Trophoblast cell (in vitro differentiated cells and primary cell): Measurements from ENCODE around the gene KLRF1.

ENCODE experiments used
- DNase-seq, 2 donors: peaks; one replicate each; pipeline ENCODE4 v3.0.0-alpha.2; 2016
- H2AFZ ChIP-seq: 2 replicates; pipeline ENCODE4 v1.6.1; 2013; ENCODE audit warnings: low read length, moderate library complexity, mild to moderate bottlenecking; ENCODE audit not compliant: insufficient read depth, poor library complexity
- H2AK5ac ChIP-seq: 2 replicates; pipeline ENCODE4 v1.6.1; 2013; ENCODE audit warnings: mild to moderate bottlenecking, low read length
- H2BK120ac ChIP-seq: 2 replicates; pipeline ENCODE4 v1.6.1; 2013; ENCODE audit warnings: low read length, mild to moderate bottlenecking, moderate library complexity; ENCODE audit not compliant: insufficient read depth, poor library complexity
- H2BK12ac ChIP-seq: 2 replicates; pipeline ENCODE4 v1.6.1; 2013; ENCODE audit warnings: mild to moderate bottlenecking, low read length, moderate library complexity
- H2BK5ac ChIP-seq: 2 replicates; pipeline ENCODE4 v1.6.1; 2013; ENCODE audit warnings: low read length, low read depth, moderate library complexity, mild to moderate bottlenecking; ENCODE audit not compliant: poor library complexity
- H3K14ac ChIP-seq: 2 replicates; pipeline ENCODE4 v1.6.1; 2013; ENCODE audit warnings: mild to moderate bottlenecking, low read length
- H3K18ac ChIP-seq: 2 replicates; pipeline ENCODE4 v1.6.1; 2013; ENCODE audit warnings: mild to moderate bottlenecking, low read length
- H3K23ac ChIP-seq: 2 replicates; pipeline ENCODE4 v1.6.1; 2013; ENCODE audit warnings: low read length
- H3K27ac ChIP-seq: 2 replicates; pipeline ENCODE4 v1.5.1; 2013; ENCODE audit warnings: low read depth, mild to moderate bottlenecking, inconsistent platforms, low read length, moderate library complexity
- H3K27me3 ChIP-seq: 2 replicates; pipeline ENCODE4 v1.6.1; 2013; ENCODE audit warnings: inconsistent platforms, mild to moderate bottlenecking, low read length, moderate library complexity; ENCODE audit not compliant: insufficient read depth
- H3K36me3 ChIP-seq, 2 experiments: 1 replicate in 1 of 2; 2 replicates in 1 of 2; pipeline ENCODE4 v1.6.1; 2013; ENCODE audit warnings: low read length in 2 of 2, mild to moderate bottlenecking in 2 of 2, moderate library complexity in 1 of 2; ENCODE audit not compliant: insufficient read depth in 2 of 2, control insufficient read depth in 1 of 2
- H3K4ac ChIP-seq: 2 replicates; pipeline ENCODE4 v1.6.1; 2013; ENCODE audit warnings: low read depth, mild to moderate bottlenecking, low read length, moderate library complexity
- H3K4me1 ChIP-seq, 2 experiments: 1 replicate in 1 of 2; 2 replicates in 1 of 2; pipeline ENCODE4 v1.6.1; 2013; ENCODE audit warnings: low read length in 2 of 2, mild to moderate bottlenecking in 2 of 2, moderate library complexity in 1 of 2; ENCODE audit not compliant: insufficient read depth in 2 of 2, control insufficient read depth in 1 of 2
- H3K4me2 ChIP-seq: 2 replicates; pipeline ENCODE4 v1.6.1; 2013; ENCODE audit warnings: inconsistent platforms, mild to moderate bottlenecking, low read length, moderate library complexity
- H3K4me3 ChIP-seq: 2 replicates; pipeline ENCODE4 v1.5.1; 2013; ENCODE audit warnings: mild to moderate bottlenecking, low read depth, low read length, inconsistent platforms
- H3K79me1 ChIP-seq: one replicate; pipeline ENCODE4 v1.6.1; 2013; ENCODE audit warnings: low read length
- H3K79me2 ChIP-seq: 2 replicates; pipeline ENCODE4 v1.6.1; 2013; ENCODE audit warnings: low read length, mild to moderate bottlenecking; ENCODE audit not compliant: control insufficient read depth, insufficient read depth, poor library complexity
- H3K9ac ChIP-seq: 2 replicates; pipeline ENCODE4 v1.6.1; 2013; ENCODE audit warnings: mild to moderate bottlenecking, low read length
- H3K9me3 ChIP-seq: 2 replicates; pipeline ENCODE4 v1.6.1; 2013; ENCODE audit warnings: low read depth, mild to moderate bottlenecking, control low read depth, inconsistent platforms, low read length; ENCODE audit not compliant: insufficient read depth
- H4K12ac ChIP-seq: 2 replicates; pipeline ENCODE4 v1.6.1; 2013; ENCODE audit warnings: low read depth, mild to moderate bottlenecking, low read length, moderate library complexity
- H4K8ac ChIP-seq: 2 replicates; pipeline ENCODE4 v1.6.1; 2013; ENCODE audit warnings: low read depth, mild to moderate bottlenecking, low read length, moderate library complexity
- H4K91ac ChIP-seq: one replicate; pipeline ENCODE4 v1.6.1; 2013; ENCODE audit warnings: low read depth, mild to moderate bottlenecking, low read length, moderate library complexity
- WGBS: extraction: QIAGEN DNeasy Blood & Tissue Kit; methylation state at CpG from one replicate; pipeline ENCODE4 v1.1.7; 2013; ENCODE audit warnings: missing lambda C conversion rate; ENCODE audit not compliant: insufficient read length, insufficient coverage; ENCODE audit errors: extremely low coverage; 5-methylcytosine and 5-hydroxymethylcytosine counted together

Gene KLRF1

GRCh38 chr12:9784326-9784725 is 43.0 kb upstream of the KLRF1 start:
- Histone ChIP-seq H3K4me1 (no peaks in the 10 kb centered on the region), H3K23ac (no peak overlapping the region), H3K4me3 (no peak overlapping the region), H2AK5ac (no peak overlapping the region), H2BK120ac (no peak overlapping the region), H4K91ac (no peak overlapping the region), H4K8ac (no peak overlapping the region), H4K12ac (no peak overlapping the region), H3K4me2 (no peak overlapping the region), H3K79me1 (no peaks in the 10 kb centered on the region), H2BK5ac (no peak overlapping the region), H3K36me3 (no peaks in the 10 kb centered on the region), H3K9ac (no peak overlapping the region), H3K27me3 (no peaks in the 10 kb centered on the region), H3K27ac (no peak overlapping the region), H2BK12ac (no peak overlapping the region), H3K9me3 (peaks cover 2% of the 10 kb centered on the region), H3K4ac (no peak overlapping the region), H3K14ac (no peak overlapping the region), H3K79me2 (no peaks in the 10 kb centered on the region), H2AFZ (no peak overlapping the region), H3K18ac (no peak overlapping the region)
- DNase-seq: no peak
- WGBS: no CpG with 5 or more reads among the region's 2 CpGs

GRCh38 chr12:9784816-9785215 is 42.5 kb upstream of the KLRF1 start:
- H3K27ac ChIP-seq: no peak overlapping the region
- no peaks in the 10 kb centered on the region for H3K4me1 ChIP-seq
- no peak overlapping the region for H3K4me2 ChIP-seq
- H4K8ac ChIP-seq: no peak overlapping the region
- no peak overlapping the region for H2BK12ac ChIP-seq
- WGBS: no CpG with 5 or more reads among the region's 3 CpGs
- no peak overlapping the region for H3K9ac ChIP-seq
- no peak overlapping the region for H3K23ac ChIP-seq
- H2AK5ac ChIP-seq: no peak overlapping the region
- no peak overlapping the region for H3K4me3 ChIP-seq
- no peaks in the 10 kb centered on the region for H3K36me3 ChIP-seq
- no peak overlapping the region for H2BK120ac ChIP-seq
- H4K12ac ChIP-seq: no peak overlapping the region
- no peak overlapping the region for H3K14ac ChIP-seq
- no peaks in the 10 kb centered on the region for H3K79me1 ChIP-seq
- no peaks in the 10 kb centered on the region for H3K79me2 ChIP-seq
- H4K91ac ChIP-seq: no peak overlapping the region
- H3K9me3 ChIP-seq: peaks cover 2% of the 10 kb centered on the region
- H2AFZ ChIP-seq: no peak overlapping the region
- no peak overlapping the region for H2BK5ac ChIP-seq
- no peak for DNase-seq
- no peaks in the 10 kb centered on the region for H3K27me3 ChIP-seq
- H3K18ac ChIP-seq: no peak overlapping the region
- no peak overlapping the region for H3K4ac ChIP-seq

GRCh38 chr12:9786726-9787717 is 40.3 kb upstream of the KLRF1 start:
- no peak overlapping the region for H2BK5ac ChIP-seq
- no peaks in the 10 kb centered on the region for H3K36me3 ChIP-seq
- H3K4me1 ChIP-seq: no peaks in the 10 kb centered on the region
- H3K4me2 ChIP-seq: no peak overlapping the region
- peak in 1 of 2 donors; percentile 26 for DNase-seq
- H4K8ac ChIP-seq: no peak overlapping the region
- H3K27ac ChIP-seq: no peak overlapping the region
- H3K23ac ChIP-seq: no peak overlapping the region
- H3K18ac ChIP-seq: no peak overlapping the region
- WGBS: no CpG with 5 or more reads among the region's 6 CpGs
- no peaks in the 10 kb centered on the region for H3K9me3 ChIP-seq
- H2BK120ac ChIP-seq: no peak overlapping the region
- H3K9ac ChIP-seq: no peak overlapping the region
- no peak overlapping the region for H3K14ac ChIP-seq
- H3K79me1 ChIP-seq: no peaks in the 10 kb centered on the region
- H3K79me2 ChIP-seq: no peaks in the 10 kb centered on the region
- H3K4me3 ChIP-seq: no peak overlapping the region
- no peak overlapping the region for H2AFZ ChIP-seq
- H4K91ac ChIP-seq: no peak overlapping the region
- no peak overlapping the region for H2AK5ac ChIP-seq
- no peak overlapping the region for H2BK12ac ChIP-seq
- no peak overlapping the region for H3K4ac ChIP-seq
- H4K12ac ChIP-seq: no peak overlapping the region
- H3K27me3 ChIP-seq: no peaks in the 10 kb centered on the region

- no peak overlapping the region for H3K27ac ChIP-seq
- H3K79me2 ChIP-seq: no peaks in the 10 kb centered on the region
- H3K14ac ChIP-seq: no peak overlapping the region
- H3K4me3 ChIP-seq: no peak overlapping the region
- no peak overlapping the region for H2BK120ac ChIP-seq
- no peak overlapping the region for H4K91ac ChIP-seq
- H3K9ac ChIP-seq: no peak overlapping the region
- H3K23ac ChIP-seq: no peak overlapping the region
- no peaks in the 10 kb centered on the region for H3K4me1 ChIP-seq
- no peak overlapping the region for H4K12ac ChIP-seq
- H3K79me1 ChIP-seq: no peaks in the 10 kb centered on the region
- H3K36me3 ChIP-seq: no peaks in the 10 kb centered on the region
- no peak overlapping the region for H3K4me2 ChIP-seq
- H3K18ac ChIP-seq: no peak overlapping the region
- H3K27me3 ChIP-seq: no peaks in the 10 kb centered on the region
- no peak overlapping the region for H2AFZ ChIP-seq
- H4K8ac ChIP-seq: no peak overlapping the region
- peak in 1 of 2 donors; percentile 12 for DNase-seq
- H2BK12ac ChIP-seq: no peak overlapping the region
- no CpG with 5 or more reads among the region's 2 CpGs for WGBS
- no peak overlapping the region for H2BK5ac ChIP-seq
- H3K4ac ChIP-seq: no peak overlapping the region
- H2AK5ac ChIP-seq: no peak overlapping the region
- H3K9me3 ChIP-seq: no peaks in the 10 kb centered on the region
These were observed 34.9 kb upstream of the KLRF1 start for GRCh38 chr12:9792185-9792900.
